HepG2 (cell line): ENCODE results near the gene ZBP1. TPM values are rescaled to one million over a fixed set of nuclear protein-coding genes. Genes with fewer than 3 reads are reported as not detected.

Experiments
- ATAC-seq: fragments of 200-7000 bp; cut with Tn5 transposase; 3 replicates; pipeline ENCODE4 v1.9.1; 2020; ENCODE audit warnings: mild to moderate bottlenecking, moderate library complexity
- Bru-seq: library from RNA; stranded (reverse); fragments of 400-500 nt; gene quantifications from one replicate; lab custom pipeline; 2021; lab: Mats Ljungman, UMichigan
- BruChase-seq, 2 experiments: library from RNA; stranded (reverse); fragments of 400-500 nt; gene quantifications; one replicate each; lab custom pipeline; 2021; lab: Mats Ljungman, UMichigan
- BruUV-seq: library from RNA; stranded (reverse); fragments of 400-500 nt; replicated peaks from 2 replicates; lab custom pipeline; 2021; lab: Mats Ljungman, UMichigan
- CTCF ChIA-PET: fragments of 300-600 bp; formaldehyde crosslinking; extraction: SDS; loops from one replicate; lab custom pipeline; 2021; ENCODE audit warnings: low total read pairs, inconsistent platforms, low intra/inter-chr PET ratio; lab: Yijun Ruan, JAX
- POLR2A ChIA-PET: fragments of 350-600 bp; sonication (Branson Sonifier 250); formaldehyde crosslinking; loops from one replicate; lab custom pipeline; 2020; ENCODE audit warnings: antibody characterized with exemption, inconsistent platforms; lab: Yijun Ruan, JAX
- DNase-seq: peaks from one replicate; pipeline ENCODE4 v3.0.0-alpha.2; 2015; ENCODE audit warnings: low spot score
- FAIRE-seq: peaks from 3 replicates; lab custom pipeline; 2011; peaks lifted over from hg19 to GRCh38; lab: Jason Lieb, UNC
- H2AFZ ChIP-seq: one replicate; pipeline ENCODE4 v1.6.1; 2011; ENCODE audit warnings: low read length, inconsistent platforms
- H3K27ac ChIP-seq: fragments of 300-600 bp; 3 replicates; pipeline ENCODE4 v1.8.0; 2011; ENCODE audit warnings: mixed run types, mild to moderate bottlenecking, mixed read lengths, low read length, inconsistent platforms; ENCODE audit not compliant: insufficient read depth; ENCODE audit errors: extremely low read length
- H3K27me3 ChIP-seq, 2 experiments: fragments of 200-600 bp in 1 of 2; 2 replicates in 1 of 2; 3 replicates in 1 of 2; pipeline versions ENCODE4 v1.6.0 to v1.8.0; 2011; ENCODE audit warnings: low read length in 2 of 2, mild to moderate bottlenecking in 2 of 2, moderate library complexity in 2 of 2, inconsistent platforms in 1 of 2; ENCODE audit not compliant: insufficient read depth in 2 of 2, control insufficient read depth in 1 of 2
- H3K36me3 ChIP-seq, 2 experiments: fragments of 200-600 bp in 1 of 2; replicated peaks in 1 of 2; 2 replicates in 1 of 2; 3 replicates in 1 of 2; pipeline versions ENCODE4 v1.5.1 to v1.8.0; 2011; ENCODE audit warnings: low read length in 2 of 2, inconsistent platforms in 1 of 2; ENCODE audit not compliant: insufficient read depth in 2 of 2, control insufficient read depth in 1 of 2
- H3K4me1 ChIP-seq: 2 replicates; pipeline ENCODE4 v1.5.1; 2012; ENCODE audit warnings: low read length, inconsistent platforms; ENCODE audit not compliant: insufficient read depth
- H3K4me2 ChIP-seq: 2 replicates; pipeline ENCODE4 v1.6.0; 2011; ENCODE audit warnings: low read depth, low read length, inconsistent platforms
- H3K4me3 ChIP-seq, 3 experiments: fragments of 200-600 bp in 1 of 3; sonication (generic), shearing (Covaris generic) in 1 of 3; replicated peaks in 1 of 3; 2 replicates each; pipeline ENCODE4 v1.5.1; 2011 to 2016; ENCODE audit warnings: low read length in 3 of 3, inconsistent platforms in 2 of 3, low read depth in 2 of 3, mild to moderate bottlenecking in 2 of 3, control low read depth in 1 of 3, mixed read lengths in 1 of 3; ENCODE audit not compliant: insufficient read depth in 1 of 3
- H3K79me2 ChIP-seq: one replicate; pipeline ENCODE4 v1.6.1; 2011; ENCODE audit warnings: low read length, inconsistent platforms; ENCODE audit not compliant: insufficient read depth
- H3K9ac ChIP-seq: 2 replicates; pipeline ENCODE4 v1.6.0; 2011; ENCODE audit warnings: mild to moderate bottlenecking, low read depth, low read length, inconsistent platforms; ENCODE audit not compliant: insufficient read depth
- H3K9me3 ChIP-seq: 2 replicates; pipeline ENCODE4 v1.5.1; 2012; ENCODE audit warnings: mild to moderate bottlenecking, low read length
- H4K20me1 ChIP-seq: 2 replicates; pipeline ENCODE4 v1.6.0; 2011; ENCODE audit warnings: inconsistent platforms, mild to moderate bottlenecking, low read length, moderate library complexity; ENCODE audit not compliant: insufficient read depth
- KAT7 ChIP-seq: IDR thresholded peaks from 2 replicates; pipeline ENCODE4 v1.6.1; 2018; ENCODE audit warnings: borderline replicate concordance, missing compliant biosample characterization
- NCOA1 ChIP-seq: sonication (generic); formaldehyde crosslinking; IDR thresholded peaks from 2 replicates; pipeline ENCODE4 v1.9.0; 2021; ENCODE audit warnings: missing genetic modification reagents
- ZNF713 ChIP-seq: sonication (generic); formaldehyde crosslinking; IDR thresholded peaks from 2 replicates; pipeline ENCODE4 v1.4.0; 2020; ENCODE audit warnings: mild to moderate bottlenecking, missing genetic modification reagents
- WGBS: methylation state at CpG from one replicate; pipeline ENCODE4 v1.1.6; 2017; ENCODE audit warnings: low lambda C conversion rate; 5-methylcytosine and 5-hydroxymethylcytosine counted together
- in situ Hi-C: cut with HindIII; loops from 2 replicates; pipeline ENCODE4 v1.10.0; 2017; ENCODE audit warnings: low pct_unique_long_range_greater_than_20kb; ENCODE audit not compliant: extremely low pct_ligation_motif_present
- intact Hi-C: fragments of 100-400 bp; cut with micrococcal nuclease; formaldehyde crosslinking; loops from one replicate; pipeline ENCODE4 v1.10.0; 2022; ENCODE audit not compliant: unreplicated experiment
- long read RNA-seq, 2 experiments: library from RNA in 1 of 2; library from polyadenylated mRNA in 1 of 2; stranded (forward) in 1 of 2; unstranded in 1 of 2; transcript quantifications; one replicate each; pipeline ENCODE4 v2.0.0, GENCODE V29; 2019 to 2022
- polyA minus RNA-seq, 3 experiments: library from RNA; depleted of rRNA, polyadenylated mRNA; stranded (reverse); fragments of >200 nt; gene quantifications; 2 replicates each; pipeline ENCODE4 v1.2.3, GENCODE V29; 2011; ENCODE audit warnings: low replicate concordance in 1 of 3
- polyA plus RNA-seq, 8 experiments: library from polyadenylated mRNA; depleted of rRNA in 3 of 8; stranded (reverse) in 7 of 8; unstranded in 1 of 8; fragments of >200 nt; fragmentation: Illumina TruSeq in 4 of 8; extraction: Trizol in 4 of 8; gene quantifications; 2 replicates each; pipeline versions ENCODE4 v1.2.1 to v1.2.3, GENCODE V29; 2011 to 2016; ENCODE audit warnings: low read depth in 4 of 8, missing spikeins in 1 of 8, mixed read lengths in 1 of 8; ENCODE audit not compliant: insufficient read depth in 1 of 8
- total RNA-seq, 5 experiments: library from RNA; depleted of rRNA; stranded (reverse); fragments of >200 nt; fragmentation: Illumina TruSeq; extraction: Trizol; gene quantifications; 2 replicates each; pipeline ENCODE4 v1.2.3, GENCODE V29; 2016; ENCODE audit warnings: low read depth in 1 of 5
- TF ChIP-seq, protein P1 (sequence below): sonication (generic); formaldehyde crosslinking; IDR thresholded peaks from 2 replicates; pipeline ENCODE4 v1.5.0; 2020; ENCODE audit warnings: mild to moderate bottlenecking, missing genetic modification reagents
- TF ChIP-seq, protein P2 (sequence below): IDR thresholded peaks from 2 replicates; pipeline ENCODE4 v1.6.1; 2016; ENCODE audit warnings: missing genetic modification reagents, missing compliant biosample characterization

ZBP1 gene, protein sequence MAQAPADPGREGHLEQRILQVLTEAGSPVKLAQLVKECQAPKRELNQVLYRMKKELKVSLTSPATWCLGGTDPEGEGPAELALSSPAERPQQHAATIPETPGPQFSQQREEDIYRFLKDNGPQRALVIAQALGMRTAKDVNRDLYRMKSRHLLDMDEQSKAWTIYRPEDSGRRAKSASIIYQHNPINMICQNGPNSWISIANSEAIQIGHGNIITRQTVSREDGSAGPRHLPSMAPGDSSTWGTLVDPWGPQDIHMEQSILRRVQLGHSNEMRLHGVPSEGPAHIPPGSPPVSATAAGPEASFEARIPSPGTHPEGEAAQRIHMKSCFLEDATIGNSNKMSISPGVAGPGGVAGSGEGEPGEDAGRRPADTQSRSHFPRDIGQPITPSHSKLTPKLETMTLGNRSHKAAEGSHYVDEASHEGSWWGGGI
- total RNA-seq (2016; rRNA removed; fragmentation: Illumina TruSeq; extraction: Trizol) (not detected in 2 replicates), polyA plus RNA-seq (2011; rRNA removed) (not detected in 2 replicates), polyA minus RNA-seq (2011; rRNA and poly(A)+ RNA removed; ENCODE audit: low replicate concordance) (not detected in 2 replicates), Bru-seq, nascent RNA (not detected), BruChase-seq, experiment 1, labeled RNA remaining after a 6-hour chase (not detected), BruChase-seq, experiment 2, labeled RNA remaining after a 2-hour chase (percentile 6 among the genes with signal in this experiment)
- not detected in 2 replicates for total RNA-seq (2016; cell fraction: cytosol; rRNA removed; fragmentation: Illumina TruSeq; extraction: Trizol; ENCODE audit: low read depth)
- not detected in 2 replicates for total RNA-seq (2016; cell fraction: insoluble cytoplasmic fraction; rRNA removed; fragmentation: Illumina TruSeq; extraction: Trizol)
- not detected in 2 replicates for total RNA-seq (2016; cell fraction: membrane; rRNA removed; fragmentation: Illumina TruSeq; extraction: Trizol)
- not detected in 2 replicates for total RNA-seq (2016; cell fraction: nucleus; rRNA removed; fragmentation: Illumina TruSeq; extraction: Trizol)
- polyA plus RNA-seq (2011; cell fraction: cytosol; rRNA removed): not detected in 2 replicates
- polyA plus RNA-seq (2011; cell fraction: nucleus; rRNA removed): not detected in 2 replicates
- not detected in 2 replicates for polyA plus RNA-seq (2012)
- not detected in 2 replicates for polyA plus RNA-seq (2016; cell fraction: cytosol; fragmentation: Illumina TruSeq; extraction: Trizol; ENCODE audit: low read depth)
- polyA plus RNA-seq (2016; cell fraction: insoluble cytoplasmic fraction; fragmentation: Illumina TruSeq; extraction: Trizol; ENCODE audit: low read depth): not detected in 2 replicates
- not detected in 2 replicates for polyA plus RNA-seq (2016; cell fraction: membrane; fragmentation: Illumina TruSeq; extraction: Trizol; ENCODE audit: low read depth)
- not detected in 2 replicates for polyA plus RNA-seq (2016; cell fraction: nucleus; fragmentation: Illumina TruSeq; extraction: Trizol; ENCODE audit: insufficient read depth, low read depth)
- not detected in 2 replicates for polyA minus RNA-seq (2011; cell fraction: cytosol; rRNA and poly(A)+ RNA removed)
- polyA minus RNA-seq (2011; cell fraction: nucleus; rRNA and poly(A)+ RNA removed): not detected in 2 replicates
- long read RNA-seq, experiment 1: 0 reads
- long read RNA-seq, experiment 2: 0 reads

DNA sequence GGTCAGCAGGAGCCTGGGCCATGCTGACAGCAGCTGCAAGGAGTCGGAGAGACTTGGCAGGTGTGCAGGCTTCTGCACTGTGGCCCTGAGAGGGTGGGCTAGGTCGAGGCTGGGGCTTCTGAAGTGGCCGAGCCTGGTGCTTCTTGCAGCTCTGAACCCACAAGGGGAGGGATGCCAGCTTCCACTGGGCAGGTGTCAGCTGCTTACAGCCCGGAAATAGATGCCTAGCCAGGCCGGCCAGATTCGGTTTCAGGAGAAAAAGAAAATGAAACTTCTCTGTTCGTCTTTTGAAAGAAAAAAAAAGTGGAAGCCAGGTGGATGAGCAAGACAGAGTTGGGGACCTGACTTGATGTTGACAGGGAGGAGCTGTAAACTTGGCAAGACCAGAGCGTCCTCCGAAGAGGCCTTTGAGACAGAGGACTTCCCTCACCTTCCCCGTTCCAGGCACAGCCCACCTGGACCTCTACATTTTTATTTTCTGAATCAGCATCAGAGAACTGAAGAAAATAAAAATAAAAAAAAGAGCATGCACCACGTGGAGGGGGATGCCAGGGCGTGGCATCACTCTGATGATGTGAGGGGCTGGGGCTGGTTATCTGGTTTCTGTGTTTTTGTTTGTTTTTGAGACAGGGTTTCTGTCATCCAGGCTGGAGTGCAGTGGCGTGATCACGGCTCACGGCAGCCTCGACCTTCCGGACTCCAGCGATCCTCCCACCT lies at the start of gene ZBP1:
TSS of gene ZBP1 (minus strand) at position 153 of the 717 bp plus-strand sequence. CDS start at position 22, 131 bp downstream.
- intact Hi-C loops (no loop called here), in situ Hi-C loops (no loop called here)
- no peak within 1 kb of the TSS for H3K4me3 ChIP-seq
- DNase-seq (no peak), ATAC-seq (no peak), FAIRE-seq (no peak)
- H3K36me3 ChIP-seq: no peaks in the 10 kb centered on the region
- BruUV-seq: no TSS peak
- H3K79me2 ChIP-seq: no peaks in the 10 kb centered on the region
- no peak within 1 kb of the TSS for H3K27ac ChIP-seq
- H3K9ac ChIP-seq: no peak within 1 kb of the TSS
- WGBS: 7% methylated on average over 18 of the region's 18 CpGs
- H3K27me3 ChIP-seq: peaks cover 2 to 69% of the 10 kb centered on the region in 2 experiments; a peak in 4 of 5 replicates
- ChIA-PET CTCF (no interaction called here), POLR2A (no interaction called here)
- peaks cover 8% of the 10 kb centered on the region; the same call in 1 of the 2 replicates for H3K9me3 ChIP-seq
- no peak within 1 kb of the TSS for H3K4me2 ChIP-seq
- no peak for TF ChIP-seq KAT7 (CRISPR knock-in tag)
- TF ChIP-seq, protein P1, sequence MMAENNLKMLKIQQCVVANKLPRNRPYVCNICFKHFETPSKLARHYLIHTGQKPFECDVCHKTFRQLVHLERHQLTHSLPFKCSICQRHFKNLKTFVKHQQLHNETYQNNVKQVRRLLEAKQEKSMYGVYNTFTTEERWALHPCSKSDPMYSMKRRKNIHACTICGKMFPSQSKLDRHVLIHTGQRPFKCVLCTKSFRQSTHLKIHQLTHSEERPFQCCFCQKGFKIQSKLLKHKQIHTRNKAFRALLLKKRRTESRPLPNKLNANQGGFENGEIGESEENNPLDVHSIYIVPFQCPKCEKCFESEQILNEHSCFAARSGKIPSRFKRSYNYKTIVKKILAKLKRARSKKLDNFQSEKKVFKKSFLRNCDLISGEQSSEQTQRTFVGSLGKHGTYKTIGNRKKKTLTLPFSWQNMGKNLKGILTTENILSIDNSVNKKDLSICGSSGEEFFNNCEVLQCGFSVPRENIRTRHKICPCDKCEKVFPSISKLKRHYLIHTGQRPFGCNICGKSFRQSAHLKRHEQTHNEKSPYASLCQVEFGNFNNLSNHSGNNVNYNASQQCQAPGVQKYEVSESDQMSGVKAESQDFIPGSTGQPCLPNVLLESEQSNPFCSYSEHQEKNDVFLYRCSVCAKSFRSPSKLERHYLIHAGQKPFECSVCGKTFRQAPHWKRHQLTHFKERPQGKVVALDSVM (CRISPR knock-in tag): peak; percentile 50; the same call in 1 of the 2 replicates
- TF ChIP-seq, protein P2, sequence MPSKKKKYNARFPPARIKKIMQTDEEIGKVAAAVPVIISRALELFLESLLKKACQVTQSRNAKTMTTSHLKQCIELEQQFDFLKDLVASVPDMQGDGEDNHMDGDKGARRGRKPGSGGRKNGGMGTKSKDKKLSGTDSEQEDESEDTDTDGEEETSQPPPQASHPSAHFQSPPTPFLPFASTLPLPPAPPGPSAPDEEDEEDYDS (CRISPR knock-in tag): no peak
- TF ChIP-seq NCOA1 (CRISPR knock-in tag): no peak
- no peak for TF ChIP-seq ZNF713 (CRISPR knock-in tag)
- no peaks in the 10 kb centered on the region for H3K4me1 ChIP-seq
- no peaks in the 10 kb centered on the region for H4K20me1 ChIP-seq
- H2AFZ ChIP-seq: no peak within 1 kb of the TSS
